Fibroblast of lung (primary cell): ENCODE results near the gene PAFAH2.

ENCODE experiments used
- CTCF ChIP-seq, 2 donors: IDR thresholded peaks in 1 of 2; conservative IDR thresholded peaks in 1 of 2; 1 replicate in 1 of 2; 2 replicates in 1 of 2; pipeline ENCODE4 v1.5.1; 2011 to 2012; ENCODE audit warnings: low read length in 2 of 2, control low read depth in 1 of 2, inconsistent platforms in 1 of 2, low read depth in 1 of 2, mild to moderate bottlenecking in 1 of 2
- EZH2 ChIP-seq: IDR thresholded peaks from 2 replicates; pipeline ENCODE4 v1.5.1; 2012; ENCODE audit warnings: low read length, control low read depth, mild to moderate bottlenecking; ENCODE audit errors: missing control alignments

- TF ChIP-seq CTCF (conservative IDR thresholded peaks at IDR 0.05 in 1 of 2, IDR thresholded peaks at IDR 0.05 in 1 of 2; ENCODE audit: low read depth in 1 of 2, low read length in 2 of 2) (no peak), EZH2 (no peak)
Measured at GRCh38 chr1:25914074-25914995, 83.5 kb downstream of the PAFAH2 start.
